B cell (primary cell): ENCODE measurements around the gene CERS1. TPM values are rescaled to one million over a fixed set of nuclear protein-coding genes. Genes with fewer than 3 reads are reported as not detected.

Experiments
- ATAC-seq: fragments of 200-7000 bp; cut with Tn5 transposase; one replicate; pipeline ENCODE4 v1.10.0; 2021; ENCODE audit warnings: low read depth, mild to moderate bottlenecking, moderate number of reproducible peaks, moderate library complexity
- CTCF ChIA-PET: fragments of 350-600 bp; sonication (Branson Sonifier 250); formaldehyde crosslinking; loops from one replicate; lab custom pipeline; 2021; ENCODE audit warnings: antibody characterized with exemption, inconsistent platforms; lab: Charles Lee
- POLR2A ChIA-PET: fragments of 350-600 bp; sonication (Branson Sonifier 250); formaldehyde crosslinking; loops from one replicate; lab custom pipeline; 2021; ENCODE audit warnings: antibody characterized with exemption; lab: Charles Lee
- DNase-seq: peaks from one replicate; pipeline ENCODE4 v3.0.0; 2013
- H2AFZ ChIP-seq: 2 replicates; pipeline ENCODE4 v1.6.1; 2012; ENCODE audit warnings: mild to moderate bottlenecking, low read depth, low read length; ENCODE audit not compliant: insufficient read depth, poor library complexity, severe bottlenecking
- H3K27ac ChIP-seq, 2 donors: 1 replicate in 1 of 2; 2 replicates in 1 of 2; pipeline ENCODE4 v1.5.1; 2012 to 2013; ENCODE audit warnings: low read length in 2 of 2, mild to moderate bottlenecking in 2 of 2, moderate library complexity in 1 of 2
- H3K27me3 ChIP-seq, 4 experiments: fragments of 200-600 bp in 1 of 4; sonication (generic) in 1 of 4; replicated peaks in 1 of 4; 1 replicate in 2 of 4; 2 replicates in 2 of 4; pipeline versions ENCODE4 v1.6.1 to v1.7.0; 2013 to 2016; ENCODE audit warnings: low read length in 3 of 4, mild to moderate bottlenecking in 2 of 4, mixed read lengths in 1 of 4, moderate library complexity in 1 of 4; ENCODE audit not compliant: insufficient read depth in 4 of 4, control insufficient read depth in 3 of 4; ENCODE audit errors: control extremely low read depth in 1 of 4
- H3K36me3 ChIP-seq, 2 experiments: replicated peaks in 1 of 2; 1 replicate in 1 of 2; 2 replicates in 1 of 2; pipeline versions ENCODE4 v1.6.1 to v1.7.1; 2013; ENCODE audit warnings: low read length in 1 of 2; ENCODE audit not compliant: insufficient read depth in 2 of 2, control insufficient read depth in 1 of 2; ENCODE audit errors: control extremely low read depth in 1 of 2, extremely low read depth in 1 of 2
- H3K4me1 ChIP-seq, 2 donors: fragments of 200-600 bp in 1 of 2; sonication (generic) in 1 of 2; 1 replicate in 1 of 2; 2 replicates in 1 of 2; pipeline versions ENCODE4 v1.5.1 to v1.6.1; 2013 to 2017; ENCODE audit warnings: low read length in 2 of 2; ENCODE audit not compliant: control insufficient read depth in 2 of 2, insufficient read depth in 2 of 2
- H3K4me2 ChIP-seq: replicated peaks from 2 replicates; pipeline ENCODE3; 2012; ENCODE audit warnings: mild to moderate bottlenecking, low read depth, low read length; ENCODE audit not compliant: poor library complexity, severe bottlenecking
- H3K4me3 ChIP-seq, 5 experiments: fragments of 200-600 bp in 1 of 5; sonication (generic) in 1 of 5; 1 replicate in 3 of 5; 2 replicates in 2 of 5; pipeline versions ENCODE4 v1.5.1 to v1.7.0; 2011 to 2016; ENCODE audit warnings: low read length in 4 of 5, mild to moderate bottlenecking in 4 of 5, low read depth in 2 of 5, control low read depth in 1 of 5, moderate library complexity in 1 of 5; ENCODE audit not compliant: insufficient read depth in 1 of 5; ENCODE audit errors: control extremely low read depth in 1 of 5, extremely low read depth in 1 of 5
- H3K79me2 ChIP-seq: fragments of 200-600 bp; sonication (generic); one replicate; pipeline ENCODE4 v1.6.0; 2016; ENCODE audit warnings: low read length; ENCODE audit not compliant: control insufficient read depth, insufficient read depth
- H3K9ac ChIP-seq: fragments of 200-600 bp; sonication (generic); 2 replicates; pipeline ENCODE4 v1.6.1; 2017; ENCODE audit warnings: mild to moderate bottlenecking, low read length, moderate library complexity
- H3K9me3 ChIP-seq, 3 donors: one replicate each; pipeline versions ENCODE4 v1.6.1 to v1.7.1; 2013; ENCODE audit warnings: low read length in 2 of 3; ENCODE audit not compliant: control insufficient read depth in 2 of 3, insufficient read depth in 1 of 3; ENCODE audit errors: control extremely low read depth in 1 of 3
- H4K20me1 ChIP-seq: 2 replicates; pipeline ENCODE4 v1.6.0; 2012; ENCODE audit warnings: mild to moderate bottlenecking, low read length; ENCODE audit not compliant: insufficient read depth, control insufficient read depth, poor library complexity, severe bottlenecking
- H3K27ac Mint-ChIP-seq: one replicate; pipeline ENCODE4 v1.8.0; 2021; ENCODE audit warnings: mixed read lengths
- H3K27me3 Mint-ChIP-seq: one replicate; pipeline ENCODE4 v1.8.0; 2021; ENCODE audit warnings: mixed read lengths
- H3K4me1 Mint-ChIP-seq: one replicate; pipeline ENCODE4 v1.8.0; 2021; ENCODE audit warnings: mixed read lengths
- H3K4me3 Mint-ChIP-seq: one replicate; pipeline ENCODE4 v1.8.0; 2021; ENCODE audit warnings: mixed read lengths
- H3K9me3 Mint-ChIP-seq: one replicate; pipeline ENCODE4 v1.8.0; 2022; ENCODE audit warnings: mixed read lengths; ENCODE audit not compliant: insufficient read depth
- CTCF ChIP-seq: fragments of 200-600 bp; IDR thresholded peaks from one replicate; pipeline ENCODE4 v1.8.0; 2022; ENCODE audit warnings: antibody characterized with exemption, mild to moderate bottlenecking
- EZH2 ChIP-seq: IDR thresholded peaks from 2 replicates; pipeline ENCODE4 v1.6.1; 2012; ENCODE audit warnings: borderline replicate concordance, low read depth, mild to moderate bottlenecking, moderate library complexity, low read length; ENCODE audit not compliant: insufficient read depth, poor library complexity, severe bottlenecking
- WGBS: methylation state at CpG from one replicate; pipeline ENCODE4 v1.1.5; 2013; ENCODE audit warnings: missing lambda C conversion rate; ENCODE audit not compliant: insufficient coverage; 5-methylcytosine and 5-hydroxymethylcytosine counted together
- intact Hi-C: fragments of 100-400 bp; cut with micrococcal nuclease; formaldehyde crosslinking; loops from one replicate; pipeline ENCODE4 v1.10.0; 2022
- polyA plus RNA-seq: library from polyadenylated mRNA; depleted of rRNA; stranded (reverse); fragments of >200 nt; gene quantifications from 2 replicates; pipeline ENCODE4 v1.2.3, GENCODE V29; 2012
- total RNA-seq, 2 donors: library from RNA; stranded (reverse); fragments of 120-200 nt in 1 of 2; gene quantifications; 1 replicate in 1 of 2; 2 replicates in 1 of 2; pipeline versions ENCODE4 v1.2.3 to v1.2.4, GENCODE V29; 2013 to 2022

The CERS1 gene
- total and polyA plus RNA-seq, 2 donors (not counting 1 experiment from before 2014, with no cell fraction given): not detected

- H3K27me3 ChIP-seq: peaks cover 0 to 4% (median 0%) of the 10 kb centered on the region in 4 experiments
- DNase-seq (no peak), ATAC-seq (no peak)
- H3K27ac Mint-ChIP-seq: no peak overlapping the region
- H3K4me3 Mint-ChIP-seq: no peak overlapping the region
- POLR2A ChIA-PET: no interaction called here
- TF ChIP-seq CTCF (no peak), EZH2 (no peak)
- no peaks in the 10 kb centered on the region for H3K4me1 Mint-ChIP-seq
- no peak overlapping the region for H3K9ac ChIP-seq
- H3K9me3 ChIP-seq: peaks cover 0 to 4% (median 0%) of the 10 kb centered on the region in 3 donors
- 100% methylated on average over 2 of the region's 4 CpGs for WGBS
- H3K79me2 ChIP-seq: no peaks in the 10 kb centered on the region
- H3K4me3 ChIP-seq: no peak overlapping the region
- no peak overlapping the region for H3K27ac ChIP-seq
- intact Hi-C loops: no loop called here
- no peaks in the 10 kb centered on the region for H3K36me3 ChIP-seq
- CTCF ChIA-PET: no interaction called here
- H2AFZ ChIP-seq: no peak overlapping the region
- H3K4me2 ChIP-seq: no peak overlapping the region
- no peaks in the 10 kb centered on the region for H4K20me1 ChIP-seq
- no peaks in the 10 kb centered on the region for H3K4me1 ChIP-seq
- H3K9me3 Mint-ChIP-seq: no peaks in the 10 kb centered on the region
- H3K27me3 Mint-ChIP-seq: peaks cover 14% of the 10 kb centered on the region
Measured at GRCh38 chr19:18886972-18887371, 9.0 kb downstream of the CERS1 start.

GRCh38 chr19:18883526-18884304 is 12.2 kb downstream of the CERS1 start:
- peaks cover 6% of the 10 kb centered on the region for H3K27me3 Mint-ChIP-seq
- Histone ChIP-seq H3K27ac (no peak overlapping the region), H3K79me2 (no peaks in the 10 kb centered on the region), H2AFZ (no peak overlapping the region), H3K9ac (no peak overlapping the region), H3K4me1 (no peaks in the 10 kb centered on the region), H3K27me3 (peaks cover 0 to 4% (median 0%) of the 10 kb centered on the region in 4 experiments), H3K36me3 (no peaks in the 10 kb centered on the region), H3K9me3 (peaks cover 0 to 13% (median 0%) of the 10 kb centered on the region in 3 donors), H4K20me1 (no peaks in the 10 kb centered on the region), H3K4me2 (no peak overlapping the region), H3K4me3 (no peak overlapping the region)
- TF ChIP-seq CTCF (no peak), EZH2 (no peak)
- no peak overlapping the region for H3K4me3 Mint-ChIP-seq
- no peaks in the 10 kb centered on the region for H3K4me1 Mint-ChIP-seq
- H3K9me3 Mint-ChIP-seq: no peaks in the 10 kb centered on the region
- CTCF ChIA-PET: interaction anchor here (1.1 kb wide), 1 partner anchor 13 kb away, joined by 4 read pairs; no protein-coding TSS in a partner anchor
- H3K27ac Mint-ChIP-seq: no peak overlapping the region
- no peak for ATAC-seq
- DNase-seq: no peak
- POLR2A ChIA-PET: no interaction called here
- WGBS: 90% methylated on average over 28 of the region's 30 CpGs
- intact Hi-C loops: no loop called here
